ENCODE measurements around the gene GPHA2.

GPHA2 gene

GRCh38 chr11:64887234-64887756 is 48.4 kb downstream of the GPHA2 start:
- Histone ChIP-seq H3K27me3 (ENCODE audit: control insufficient read depth, insufficient read depth, low read length) (no peaks in the 10 kb centered on the region), H3K27ac (ENCODE audit: low read length) (no peak overlapping the region), H3K9me3 (ENCODE audit: control insufficient read depth, low read depth, low read length) (no peaks in the 10 kb centered on the region), H3K4me3 (ENCODE audit: low read length) (no peak overlapping the region), H3K36me3 (ENCODE audit: control insufficient read depth, low read depth, low read length) (no peaks in the 10 kb centered on the region), H3K4me1 (ENCODE audit: control insufficient read depth, low read depth, low read length) (peaks cover 9% of the 10 kb centered on the region), H3K9ac (ENCODE audit: low read length) (no peak overlapping the region)

DNA sequence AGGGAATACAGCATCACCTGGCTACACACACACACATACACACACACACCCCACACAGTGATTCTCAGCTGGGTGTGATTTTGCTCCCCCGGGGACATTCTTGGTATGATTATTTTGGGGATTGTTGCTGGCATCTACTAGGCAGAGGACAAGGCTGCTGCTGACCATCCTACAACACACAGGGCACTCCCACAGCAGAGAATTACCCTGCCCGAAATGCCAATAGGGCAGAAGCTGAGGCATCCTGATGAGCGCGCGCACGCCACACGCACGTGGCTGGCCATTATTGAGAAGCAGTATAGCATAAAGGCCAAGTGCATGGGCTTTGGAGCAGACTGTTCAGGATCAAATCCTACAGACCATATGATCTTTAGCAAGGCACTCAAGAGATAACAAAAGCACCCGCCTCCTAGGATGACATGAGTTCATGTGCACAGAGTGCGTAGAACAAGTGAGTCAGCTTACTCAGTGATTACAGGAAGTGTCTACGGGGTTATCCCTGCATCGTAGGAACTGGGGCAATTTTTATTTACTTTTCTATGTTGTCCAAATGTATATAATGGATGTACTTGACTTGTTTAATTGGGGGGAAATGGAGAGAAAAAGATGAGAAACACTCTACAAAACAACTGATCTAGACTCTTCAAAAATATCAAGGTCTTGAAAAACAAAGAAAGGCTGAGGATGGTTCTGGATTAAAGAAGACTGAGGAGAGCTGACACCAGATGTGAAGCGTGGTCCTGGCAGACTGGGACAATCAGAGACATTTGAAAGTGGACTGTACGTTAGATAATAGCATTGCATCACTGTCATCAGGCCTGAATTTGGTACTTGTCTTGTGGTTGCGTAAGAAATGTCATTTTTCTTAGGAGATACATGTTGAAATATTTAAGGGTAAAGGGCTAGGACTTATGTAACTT is 50.1 kb downstream of the GPHA2 start:
- H3K4me3 ChIP-seq (ENCODE audit: low read length): no peak overlapping the region
- peaks cover 9% of the 10 kb centered on the region for H3K4me1 ChIP-seq (ENCODE audit: control insufficient read depth, low read depth, low read length)
- no peaks in the 10 kb centered on the region for H3K27me3 ChIP-seq (ENCODE audit: control insufficient read depth, insufficient read depth, low read length)
- no peaks in the 10 kb centered on the region for H3K9me3 ChIP-seq (ENCODE audit: control insufficient read depth, low read depth, low read length)
- no peak overlapping the region for H3K9ac ChIP-seq (ENCODE audit: low read length)
- no peaks in the 10 kb centered on the region for H3K36me3 ChIP-seq (ENCODE audit: control insufficient read depth, low read depth, low read length)
- H3K27ac ChIP-seq (ENCODE audit: low read length): no peak overlapping the region

Data from iPS-18a (cell line).